Upper lobe of right lung (tissue), 1 donor: Measurements from ENCODE around the gene DDR2. TPM values are rescaled to one million over a fixed set of nuclear protein-coding genes. Genes with fewer than 3 reads are reported as not detected.
"Not testable (repeated sequence)": the region's sequence is repeated elsewhere in the genome, so short reads cannot be mapped to it uniquely, and the experiment has no call there.

ENCODE experiments used
- ATAC-seq: fragments of 200-7000 bp; cut with Tn5 transposase; one replicate; pipeline ENCODE4 v1.9.1; 2020; ENCODE audit warnings: mild to moderate bottlenecking, moderate library complexity
- DNase-seq: peaks from one replicate; pipeline ENCODE4 v3.0.0-alpha.2; 2020
- H3K27ac ChIP-seq: fragments of 200-600 bp; one replicate; pipeline ENCODE4 v1.8.0; 2022
- H3K27me3 ChIP-seq: fragments of 200-600 bp; one replicate; pipeline ENCODE4 v1.8.0; 2022; ENCODE audit warnings: mild to moderate bottlenecking
- H3K36me3 ChIP-seq: fragments of 200-600 bp; one replicate; pipeline ENCODE4 v1.8.0; 2022
- H3K4me1 ChIP-seq: fragments of 200-600 bp; one replicate; pipeline ENCODE4 v1.8.0; 2022
- H3K4me3 ChIP-seq: fragments of 200-600 bp; one replicate; pipeline ENCODE4 v1.8.0; 2022; ENCODE audit warnings: mild to moderate bottlenecking
- H3K9me3 ChIP-seq: fragments of 200-600 bp; one replicate; pipeline ENCODE4 v1.8.0; 2022
- intact Hi-C: fragments of 100-400 bp; cut with DNase I; formaldehyde crosslinking; loops from one replicate; pipeline ENCODE4 v1.11.0; 2022
- total RNA-seq: library from RNA; stranded (reverse); fragmentation: NEBNext Ultra II Directional; extraction: Animal tissue kit (Norgen Biotek cat#: 25700); gene quantifications from one replicate; pipeline ENCODE4 v1.2.1, GENCODE V29; 2021
- TF ChIP-seq, protein P1 (sequence below): fragments of 200-600 bp; IDR thresholded peaks from one replicate; pipeline ENCODE4 v1.8.0; 2022; ENCODE audit warnings: antibody characterized with exemption
- donor health status: DM: no; HTN: yes; CAD: no; lungs with severe emphysema.

DDR2 gene
- total RNA-seq, 1 donor from 2014 or later: 44.6 TPM

DNA sequence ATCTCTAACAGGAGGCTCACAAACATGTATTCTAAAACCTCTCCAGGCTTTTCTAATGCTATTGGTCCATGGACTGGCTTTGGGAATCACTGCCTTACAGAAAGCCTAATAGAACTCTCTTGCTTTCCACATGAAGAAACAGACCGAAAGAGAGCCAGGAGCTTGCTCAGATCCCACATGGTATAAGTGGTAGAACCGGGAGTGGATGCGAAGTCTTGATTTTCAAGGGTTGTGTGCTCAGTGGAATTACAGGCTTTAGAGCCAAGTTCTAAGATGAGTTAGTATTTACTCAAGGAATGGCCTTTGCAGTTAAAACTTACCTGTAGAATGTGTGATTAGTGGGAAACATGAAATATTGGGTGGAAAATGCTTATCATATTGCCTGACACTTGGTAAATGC is 103.9 kb downstream of the DDR2 start:
- DNase-seq: no peak
- no peaks in the 10 kb centered on the region for H3K9me3 ChIP-seq
- no peaks in the 10 kb centered on the region for H3K27me3 ChIP-seq
- no peak overlapping the region for H3K27ac ChIP-seq
- TF ChIP-seq, protein P1, sequence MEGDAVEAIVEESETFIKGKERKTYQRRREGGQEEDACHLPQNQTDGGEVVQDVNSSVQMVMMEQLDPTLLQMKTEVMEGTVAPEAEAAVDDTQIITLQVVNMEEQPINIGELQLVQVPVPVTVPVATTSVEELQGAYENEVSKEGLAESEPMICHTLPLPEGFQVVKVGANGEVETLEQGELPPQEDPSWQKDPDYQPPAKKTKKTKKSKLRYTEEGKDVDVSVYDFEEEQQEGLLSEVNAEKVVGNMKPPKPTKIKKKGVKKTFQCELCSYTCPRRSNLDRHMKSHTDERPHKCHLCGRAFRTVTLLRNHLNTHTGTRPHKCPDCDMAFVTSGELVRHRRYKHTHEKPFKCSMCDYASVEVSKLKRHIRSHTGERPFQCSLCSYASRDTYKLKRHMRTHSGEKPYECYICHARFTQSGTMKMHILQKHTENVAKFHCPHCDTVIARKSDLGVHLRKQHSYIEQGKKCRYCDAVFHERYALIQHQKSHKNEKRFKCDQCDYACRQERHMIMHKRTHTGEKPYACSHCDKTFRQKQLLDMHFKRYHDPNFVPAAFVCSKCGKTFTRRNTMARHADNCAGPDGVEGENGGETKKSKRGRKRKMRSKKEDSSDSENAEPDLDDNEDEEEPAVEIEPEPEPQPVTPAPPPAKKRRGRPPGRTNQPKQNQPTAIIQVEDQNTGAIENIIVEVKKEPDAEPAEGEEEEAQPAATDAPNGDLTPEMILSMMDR: no peak
- peak; percentile 72 for ATAC-seq
- intact Hi-C loops: no loop called here
- no peak overlapping the region for H3K4me3 ChIP-seq
- no peaks in the 10 kb centered on the region for H3K36me3 ChIP-seq
- H3K4me1 ChIP-seq: peaks cover 5% of the 10 kb centered on the region

DNA sequence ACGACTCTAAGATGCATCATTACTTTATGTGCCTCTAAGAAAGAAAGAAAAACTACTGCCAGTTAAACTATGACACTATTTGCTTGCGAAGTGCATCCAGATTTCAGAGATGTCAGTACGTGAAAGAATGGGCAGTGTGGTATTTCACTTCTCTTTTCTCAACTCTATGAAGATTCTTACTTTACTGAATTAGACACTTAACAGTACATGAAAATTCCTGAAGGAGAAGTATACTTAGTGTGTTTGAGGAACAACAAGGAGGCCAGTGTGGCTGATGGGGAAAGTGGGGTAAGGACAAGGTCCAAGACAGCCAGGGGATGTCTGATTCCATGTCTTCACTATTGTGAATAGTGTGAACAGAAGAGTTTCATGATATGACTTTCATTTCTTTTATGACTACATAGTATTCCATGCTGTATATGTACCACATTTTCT is 104.4 kb downstream of the DDR2 start:
- no peaks in the 10 kb centered on the region for H3K27me3 ChIP-seq
- ATAC-seq (no peak), DNase-seq (no peak)
- H3K9me3 ChIP-seq: no peaks in the 10 kb centered on the region
- peaks cover 5% of the 10 kb centered on the region for H3K4me1 ChIP-seq
- H3K27ac ChIP-seq: no peak overlapping the region
- intact Hi-C loops: no loop called here
- TF ChIP-seq, protein P1: no peak
- H3K4me3 ChIP-seq: no peak overlapping the region
- H3K36me3 ChIP-seq: no peaks in the 10 kb centered on the region

DNA sequence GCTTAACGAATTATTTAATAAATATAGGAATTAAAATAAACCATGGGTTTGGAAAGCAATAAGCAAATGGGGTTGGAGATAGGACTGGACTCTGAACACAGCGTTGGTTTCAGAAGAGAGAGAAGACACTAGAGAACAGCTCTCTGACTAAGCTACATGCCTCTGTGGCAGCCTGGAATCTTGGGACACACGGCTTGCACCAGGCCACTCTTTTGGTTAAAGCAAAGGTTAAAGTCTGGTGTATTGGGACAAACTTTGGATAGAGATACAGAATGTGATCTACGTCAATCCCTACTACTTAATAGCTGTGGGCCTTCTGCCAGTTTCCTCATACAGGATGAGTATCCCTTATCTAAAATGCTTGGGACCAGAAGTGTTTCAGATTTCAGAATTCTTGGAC is 108.5 kb downstream of the DDR2 start:
- H3K4me1 ChIP-seq: no peaks in the 10 kb centered on the region
- no peaks in the 10 kb centered on the region for H3K9me3 ChIP-seq
- intact Hi-C loops: no loop called here
- TF ChIP-seq, protein P1: no peak
- H3K27me3 ChIP-seq: no peaks in the 10 kb centered on the region
- no peak overlapping the region for H3K27ac ChIP-seq
- ATAC-seq (no peak), DNase-seq (no peak)
- no peak overlapping the region for H3K4me3 ChIP-seq
- no peaks in the 10 kb centered on the region for H3K36me3 ChIP-seq

DNA sequence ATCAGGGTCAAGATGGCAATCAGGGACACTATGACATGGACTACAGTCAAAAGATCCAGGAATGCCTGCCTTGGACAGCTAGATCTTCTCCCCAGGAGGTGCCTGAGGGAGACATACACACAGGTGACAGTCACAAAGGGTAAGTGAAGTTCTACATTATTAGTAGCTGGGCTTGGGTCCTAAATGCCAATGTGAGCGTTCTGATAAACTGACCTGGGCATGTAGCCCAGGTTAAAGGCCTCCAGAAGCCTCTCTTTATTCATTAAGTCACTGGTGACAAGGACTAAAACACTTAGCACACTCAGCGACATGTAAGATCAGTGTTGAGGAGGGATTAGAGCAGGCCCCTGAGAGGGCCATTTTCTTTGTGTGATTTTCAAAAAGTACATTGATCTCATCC is 109.3 kb downstream of the DDR2 start:
- no peak for ATAC-seq

DNA sequence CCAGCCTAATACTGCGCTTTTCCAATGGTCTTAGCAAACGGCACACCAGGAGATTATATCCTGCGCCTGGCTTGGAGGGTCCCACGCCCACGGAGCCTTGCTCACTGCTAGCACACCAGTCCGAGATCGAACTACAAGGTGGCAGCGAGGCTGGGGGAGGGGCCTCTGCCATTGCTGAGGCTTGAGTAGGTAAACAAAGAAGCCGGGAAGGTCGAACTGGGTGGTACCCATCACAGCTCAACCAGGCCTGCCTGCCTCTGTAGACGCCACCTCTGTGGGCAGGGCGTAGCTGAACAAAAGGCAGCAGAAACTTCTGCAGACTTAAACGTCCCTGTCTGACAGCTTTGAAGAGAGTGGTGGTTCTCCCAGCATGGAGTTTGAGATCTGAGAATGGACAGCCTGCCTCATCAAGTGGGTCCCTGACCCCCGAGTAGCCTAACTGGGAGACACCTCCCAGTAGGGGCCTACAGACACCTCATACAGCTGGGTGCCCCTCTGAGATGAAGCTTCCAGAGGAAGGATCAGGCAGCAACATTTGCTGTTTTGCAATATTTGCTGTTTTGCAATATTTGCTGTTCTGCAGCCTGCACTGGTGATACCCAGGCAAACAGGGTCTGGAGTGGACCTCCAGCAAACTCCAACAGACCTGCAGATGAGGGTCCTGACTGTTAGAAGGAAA is 114.1 kb downstream of the DDR2 start:
- H3K4me3 ChIP-seq, H3K4me1 ChIP-seq, H3K27me3 ChIP-seq, ATAC-seq, H3K36me3 ChIP-seq, intact Hi-C loops, DNase-seq, H3K9me3 ChIP-seq, H3K27ac ChIP-seq: not testable (repeated sequence)

More for the DNA sequence above, 109.3 kb downstream of the DDR2 start:
- Histone ChIP-seq H3K27me3 (no peaks in the 10 kb centered on the region), H3K4me3 (no peak overlapping the region), H3K36me3 (no peaks in the 10 kb centered on the region), H3K4me1 (no peaks in the 10 kb centered on the region), H3K27ac (no peak overlapping the region), H3K9me3 (no peaks in the 10 kb centered on the region)
- intact Hi-C loops: no loop called here
- TF ChIP-seq, protein P1: no peak
- DNase-seq: no peak

DNA sequence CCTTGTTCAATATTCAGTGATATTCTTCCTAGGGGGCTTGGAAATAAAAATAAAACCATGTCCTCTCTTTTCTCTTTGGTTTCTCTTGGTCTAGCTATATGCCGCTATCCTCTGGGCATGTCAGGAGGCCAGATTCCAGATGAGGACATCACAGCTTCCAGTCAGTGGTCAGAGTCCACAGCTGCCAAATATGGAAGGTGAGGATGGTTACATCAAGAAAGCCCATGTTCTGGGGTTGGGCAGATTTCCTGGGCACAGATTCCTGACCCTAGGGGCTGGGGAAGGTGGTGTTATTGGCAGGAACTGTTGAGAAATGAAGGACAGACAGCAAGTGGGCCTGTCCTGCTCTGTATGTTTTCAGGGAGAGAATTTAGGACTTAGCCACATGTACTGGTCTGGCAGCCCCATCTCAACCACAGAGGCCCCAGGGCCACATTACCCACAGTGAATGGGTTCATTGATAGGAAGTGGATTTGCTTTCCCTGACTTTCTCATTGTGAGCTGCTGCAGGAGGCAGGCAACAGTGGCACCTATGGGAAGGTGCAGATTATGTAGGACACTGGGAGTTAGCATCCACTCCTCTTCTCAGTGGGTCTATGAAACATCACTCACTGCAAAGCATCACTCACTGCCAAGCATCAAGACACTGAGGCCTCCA is 120.9 kb downstream of the DDR2 start:
- Histone ChIP-seq H3K27ac (no peak overlapping the region), H3K4me1 (no peaks in the 10 kb centered on the region), H3K36me3 (peaks cover 3% of the 10 kb centered on the region), H3K9me3 (no peaks in the 10 kb centered on the region), H3K27me3 (no peaks in the 10 kb centered on the region), H3K4me3 (no peak overlapping the region)
- TF ChIP-seq, protein P1: no peak
- DNase-seq (no peak), ATAC-seq (no peak)
- intact Hi-C loops: no loop called here
